HepG2 (cell line): Measurements from ENCODE around the gene P3H2.

ENCODE experiments used
- EZH2 ChIP-seq: conservative IDR thresholded peaks from 2 replicates; pipeline ENCODE4 v1.6.1; 2012; ENCODE audit warnings: mild to moderate bottlenecking, low read depth, low read length, moderate library complexity
- FOXM1 ChIP-seq: sonication (generic); formaldehyde crosslinking; IDR thresholded peaks from 2 replicates; pipeline ENCODE4 v1.5.0; 2020; ENCODE audit warnings: missing genetic modification reagents
- HNRNPLL ChIP-seq: fragments of 200-400 bp; formaldehyde crosslinking; IDR thresholded peaks from 2 replicates; pipeline ENCODE4 v1.6.1; 2017; ENCODE audit warnings: mild to moderate bottlenecking, low read depth, low read length; ENCODE audit not compliant: poor library complexity, severe bottlenecking
- JUND ChIP-seq: sonication (generic); formaldehyde crosslinking; IDR thresholded peaks from 2 replicates; pipeline ENCODE4 v1.8.0; 2022; ENCODE audit warnings: mild to moderate bottlenecking, missing genetic modification reagents
- KMT2A ChIP-seq: sonication (generic); formaldehyde crosslinking; IDR thresholded peaks from 2 replicates; pipeline ENCODE4 v1.4.0; 2020; ENCODE audit warnings: missing genetic modification reagents
- POLR2A ChIP-seq, 2 experiments: IDR thresholded peaks; 2 replicates each; pipeline ENCODE4 v1.6.1; 2011; ENCODE audit warnings: low read depth in 2 of 2, low read length in 2 of 2, mild to moderate bottlenecking in 1 of 2, moderate library complexity in 1 of 2; ENCODE audit not compliant: insufficient read depth in 1 of 2
- POLR2AphosphoS2 ChIP-seq: IDR thresholded peaks from 2 replicates; pipeline ENCODE4 v1.6.1; 2011; ENCODE audit warnings: low read depth, low read length, improper control_type of control experiment
- RXRA ChIP-seq: sonication (generic); formaldehyde crosslinking; IDR thresholded peaks from 2 replicates; pipeline ENCODE4 v1.5.1; 2020; ENCODE audit warnings: missing genetic modification reagents
- ZNF446 ChIP-seq: sonication (generic); formaldehyde crosslinking; IDR thresholded peaks from 2 replicates; pipeline ENCODE4 v1.5.0; 2020; ENCODE audit warnings: mild to moderate bottlenecking, missing genetic modification reagents
- ZNF572 ChIP-seq: sonication (generic); formaldehyde crosslinking; IDR thresholded peaks from 2 replicates; pipeline ENCODE4 v1.5.1; 2020; ENCODE audit warnings: mild to moderate bottlenecking, missing genetic modification reagents
- TF ChIP-seq, protein P1 (sequence below): sonication (generic); formaldehyde crosslinking; IDR thresholded peaks from 2 replicates; pipeline ENCODE4 v1.5.0; 2020; ENCODE audit warnings: mild to moderate bottlenecking, missing genetic modification reagents, moderate library complexity
- TF ChIP-seq, protein P2 (sequence below): IDR thresholded peaks from 2 replicates; pipeline ENCODE4 v1.6.1; 2018; ENCODE audit warnings: missing genetic modification reagents, mild to moderate bottlenecking, missing compliant biosample characterization
- TF ChIP-seq, protein P3 (sequence below), 2 experiments: sonication (generic) in 1 of 2; formaldehyde crosslinking in 1 of 2; IDR thresholded peaks; 2 replicates each; pipeline versions ENCODE4 v1.4.0 to v1.6.1; 2018 to 2020; ENCODE audit warnings: missing genetic modification reagents in 2 of 2, borderline replicate concordance in 1 of 2, low read depth in 1 of 2, mild to moderate bottlenecking in 1 of 2, missing biosample characterization in 1 of 2

DNA sequence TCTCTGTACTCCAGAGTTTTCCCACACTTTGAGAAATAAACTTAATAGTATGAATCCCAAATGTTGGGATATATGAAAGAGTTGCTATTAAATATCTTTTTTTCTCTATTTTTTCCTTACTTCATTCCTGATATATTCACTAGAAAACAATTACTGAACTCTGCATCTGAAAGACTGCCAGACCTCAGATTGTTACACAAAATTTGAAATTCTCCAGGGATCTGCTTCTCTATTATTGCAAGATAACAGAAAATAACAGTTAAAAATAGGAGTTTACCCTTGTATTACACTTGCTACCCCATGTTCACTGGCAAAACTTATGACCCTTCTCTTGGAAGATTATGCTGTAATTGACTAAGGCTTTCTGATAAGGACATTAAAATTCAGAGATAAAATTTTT, 11.7 kb upstream of the P3H2 start:
- TF ChIP-seq ZNF446 (CRISPR knock-in tag) (no peak), FOXM1 (CRISPR knock-in tag) (no peak), ZNF572 (no peak), POLR2AphosphoS2 (no peak), KMT2A (CRISPR knock-in tag) (no peak), EZH2 (no peak), POLR2A (IDR thresholded peaks at IDR 0.05; ENCODE audit: insufficient read depth in 1 of 2, low read depth in 2 of 2, low read length in 2 of 2) (no peak), RXRA (CRISPR knock-in tag) (no peak), HNRNPLL (no peak), JUND (CRISPR knock-in tag) (no peak)
- TF ChIP-seq, protein P1, sequence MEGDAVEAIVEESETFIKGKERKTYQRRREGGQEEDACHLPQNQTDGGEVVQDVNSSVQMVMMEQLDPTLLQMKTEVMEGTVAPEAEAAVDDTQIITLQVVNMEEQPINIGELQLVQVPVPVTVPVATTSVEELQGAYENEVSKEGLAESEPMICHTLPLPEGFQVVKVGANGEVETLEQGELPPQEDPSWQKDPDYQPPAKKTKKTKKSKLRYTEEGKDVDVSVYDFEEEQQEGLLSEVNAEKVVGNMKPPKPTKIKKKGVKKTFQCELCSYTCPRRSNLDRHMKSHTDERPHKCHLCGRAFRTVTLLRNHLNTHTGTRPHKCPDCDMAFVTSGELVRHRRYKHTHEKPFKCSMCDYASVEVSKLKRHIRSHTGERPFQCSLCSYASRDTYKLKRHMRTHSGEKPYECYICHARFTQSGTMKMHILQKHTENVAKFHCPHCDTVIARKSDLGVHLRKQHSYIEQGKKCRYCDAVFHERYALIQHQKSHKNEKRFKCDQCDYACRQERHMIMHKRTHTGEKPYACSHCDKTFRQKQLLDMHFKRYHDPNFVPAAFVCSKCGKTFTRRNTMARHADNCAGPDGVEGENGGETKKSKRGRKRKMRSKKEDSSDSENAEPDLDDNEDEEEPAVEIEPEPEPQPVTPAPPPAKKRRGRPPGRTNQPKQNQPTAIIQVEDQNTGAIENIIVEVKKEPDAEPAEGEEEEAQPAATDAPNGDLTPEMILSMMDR (CRISPR knock-in tag): no peak
- TF ChIP-seq, protein P2, sequence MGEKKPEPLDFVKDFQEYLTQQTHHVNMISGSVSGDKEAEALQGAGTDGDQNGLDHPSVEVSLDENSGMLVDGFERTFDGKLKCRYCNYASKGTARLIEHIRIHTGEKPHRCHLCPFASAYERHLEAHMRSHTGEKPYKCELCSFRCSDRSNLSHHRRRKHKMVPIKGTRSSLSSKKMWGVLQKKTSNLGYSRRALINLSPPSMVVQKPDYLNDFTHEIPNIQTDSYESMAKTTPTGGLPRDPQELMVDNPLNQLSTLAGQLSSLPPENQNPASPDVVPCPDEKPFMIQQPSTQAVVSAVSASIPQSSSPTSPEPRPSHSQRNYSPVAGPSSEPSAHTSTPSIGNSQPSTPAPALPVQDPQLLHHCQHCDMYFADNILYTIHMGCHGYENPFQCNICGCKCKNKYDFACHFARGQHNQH: no peak
- TF ChIP-seq, protein P3, sequence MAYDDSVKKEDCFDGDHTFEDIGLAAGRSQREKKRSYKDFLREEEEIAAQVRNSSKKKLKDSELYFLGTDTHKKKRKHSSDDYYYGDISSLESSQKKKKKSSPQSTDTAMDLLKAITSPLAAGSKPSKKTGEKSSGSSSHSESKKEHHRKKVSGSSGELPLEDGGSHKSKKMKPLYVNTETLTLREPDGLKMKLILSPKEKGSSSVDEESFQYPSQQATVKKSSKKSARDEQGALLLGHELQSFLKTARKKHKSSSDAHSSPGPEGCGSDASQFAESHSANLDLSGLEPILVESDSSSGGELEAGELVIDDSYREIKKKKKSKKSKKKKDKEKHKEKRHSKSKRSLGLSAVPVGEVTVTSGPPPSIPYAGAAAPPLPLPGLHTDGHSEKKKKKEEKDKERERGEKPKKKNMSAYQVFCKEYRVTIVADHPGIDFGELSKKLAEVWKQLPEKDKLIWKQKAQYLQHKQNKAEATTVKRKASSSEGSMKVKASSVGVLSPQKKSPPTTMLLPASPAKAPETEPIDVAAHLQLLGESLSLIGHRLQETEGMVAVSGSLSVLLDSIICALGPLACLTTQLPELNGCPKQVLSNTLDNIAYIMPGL (CRISPR knock-in tag; IDR thresholded peaks at IDR 0.05; ENCODE audit: borderline replicate concordance in 1 of 2, low read depth in 1 of 2): no peak
